WERI-Rb-1 (cell line): ENCODE results near the gene EML5.
A peak's percentile ranks its signal among the peaks of the same experiment; 100 is the strongest.

ENCODE experiments used
- DNase-seq: peaks from one replicate; pipeline ENCODE4 v3.0.0-alpha.2; 2020
- H3K27ac ChIP-seq: fragments of 250-450 bp; sonication (Bioruptor Pico); 2 replicates; pipeline ENCODE4 v1.5.1; 2020; ENCODE audit warnings: mild to moderate bottlenecking, moderate library complexity
- H3K27me3 ChIP-seq: fragments of 250-450 bp; sonication (Bioruptor Pico); 2 replicates; pipeline ENCODE4 v1.5.1; 2021; ENCODE audit warnings: mild to moderate bottlenecking, low read depth, moderate library complexity; ENCODE audit not compliant: insufficient read depth, severe bottlenecking
- H3K36me3 ChIP-seq: fragments of 250-450 bp; sonication (Bioruptor Pico); 2 replicates; pipeline ENCODE4 v1.5.1; 2020; ENCODE audit warnings: mild to moderate bottlenecking, moderate library complexity
- H3K4me3 ChIP-seq: 2 replicates; pipeline ENCODE4 v1.5.1; 2011; ENCODE audit warnings: low read depth, mild to moderate bottlenecking, control low read depth, low read length
- H3K9me3 ChIP-seq: fragments of 250-450 bp; sonication (Bioruptor Pico); 2 replicates; pipeline ENCODE4 v1.5.1; 2021; ENCODE audit warnings: mild to moderate bottlenecking, moderate library complexity; ENCODE audit not compliant: severe bottlenecking
- CTCF ChIP-seq: IDR thresholded peaks from 2 replicates; pipeline ENCODE4 v1.5.1; 2011; ENCODE audit warnings: low read depth, mild to moderate bottlenecking, control low read depth, inconsistent platforms, low read length

The EML5 gene

GRCh38 chr14:88568196-88568595 is 224.6 kb downstream of the EML5 start:
- Histone ChIP-seq H3K27ac (no peak overlapping the region), H3K9me3 (no peaks in the 10 kb centered on the region), H3K36me3 (peaks cover 84% of the 10 kb centered on the region), H3K27me3 (no peaks in the 10 kb centered on the region), H3K4me3 (no peak overlapping the region)
- no peak for TF ChIP-seq CTCF
- no peak for DNase-seq

- H3K9me3 ChIP-seq = no peaks in the 10 kb centered on the region
- H3K36me3 ChIP-seq = peaks cover 59% of the 10 kb centered on the region
- no peaks in the 10 kb centered on the region for H3K27me3 ChIP-seq
- no peak for DNase-seq
- no peak overlapping the region for H3K4me3 ChIP-seq
- no peak for TF ChIP-seq CTCF
- H3K27ac ChIP-seq = no peak overlapping the region
Measured at GRCh38 chr14:88565427-88565826, 227.3 kb downstream of the EML5 start.

- Histone ChIP-seq H3K27me3 (no peaks in the 10 kb centered on the region), H3K4me3 (peak overlapping the region; percentile 97), H3K9me3 (no peaks in the 10 kb centered on the region), H3K36me3 (peaks cover 43% of the 10 kb centered on the region), H3K27ac (no peak overlapping the region; the same call in 1 of the 2 replicates)
- no peak for DNase-seq
- TF ChIP-seq CTCF = no peak
Measured at GRCh38 chr14:88563845-88564244, 228.9 kb downstream of the EML5 start.

- DNase-seq = peak; percentile 89
- peak; percentile 12; the same call in 1 of the 2 replicates for TF ChIP-seq CTCF
- Histone ChIP-seq H3K9me3 (no peaks in the 10 kb centered on the region), H3K27me3 (no peaks in the 10 kb centered on the region), H3K27ac (peak within 1 kb of the TSS; percentile 92), H3K4me3 (peak within 1 kb of the TSS; percentile 97), H3K36me3 (peaks cover 36% of the 10 kb centered on the region)
Measured at GRCh38 chr14:88562831-88563686, 229.7 kb downstream of the EML5 start, which contains the start of gene ZC3H14. ZC3H14 (plus strand) TSS chr14:88563037; CDS start chr14:88563134, 97 bp downstream.

- no peaks in the 10 kb centered on the region for H3K9me3 ChIP-seq
- H3K4me3 ChIP-seq = peak overlapping the region; percentile 97
- no peak for TF ChIP-seq CTCF
- H3K27me3 ChIP-seq = no peaks in the 10 kb centered on the region
- no peak for DNase-seq
- H3K36me3 ChIP-seq = peaks cover 30% of the 10 kb centered on the region
- peak overlapping the region; percentile 92 for H3K27ac ChIP-seq
Measured at GRCh38 chr14:88562532-88562830, 230.3 kb downstream of the EML5 start.
